Erythroblast (primary cell): ENCODE results near the gene SYT5.

Source experiments
- GATA1 ChIP-seq: IDR thresholded peaks from 2 replicates; pipeline ENCODE4 v1.6.1; 2011; ENCODE audit warnings: low read depth, mild to moderate bottlenecking, control low read depth, low read length, moderate library complexity
- POLR2A ChIP-seq: IDR thresholded peaks from 2 replicates; pipeline ENCODE4 v1.6.1; 2011; ENCODE audit warnings: mild to moderate bottlenecking, low read length

DNA sequence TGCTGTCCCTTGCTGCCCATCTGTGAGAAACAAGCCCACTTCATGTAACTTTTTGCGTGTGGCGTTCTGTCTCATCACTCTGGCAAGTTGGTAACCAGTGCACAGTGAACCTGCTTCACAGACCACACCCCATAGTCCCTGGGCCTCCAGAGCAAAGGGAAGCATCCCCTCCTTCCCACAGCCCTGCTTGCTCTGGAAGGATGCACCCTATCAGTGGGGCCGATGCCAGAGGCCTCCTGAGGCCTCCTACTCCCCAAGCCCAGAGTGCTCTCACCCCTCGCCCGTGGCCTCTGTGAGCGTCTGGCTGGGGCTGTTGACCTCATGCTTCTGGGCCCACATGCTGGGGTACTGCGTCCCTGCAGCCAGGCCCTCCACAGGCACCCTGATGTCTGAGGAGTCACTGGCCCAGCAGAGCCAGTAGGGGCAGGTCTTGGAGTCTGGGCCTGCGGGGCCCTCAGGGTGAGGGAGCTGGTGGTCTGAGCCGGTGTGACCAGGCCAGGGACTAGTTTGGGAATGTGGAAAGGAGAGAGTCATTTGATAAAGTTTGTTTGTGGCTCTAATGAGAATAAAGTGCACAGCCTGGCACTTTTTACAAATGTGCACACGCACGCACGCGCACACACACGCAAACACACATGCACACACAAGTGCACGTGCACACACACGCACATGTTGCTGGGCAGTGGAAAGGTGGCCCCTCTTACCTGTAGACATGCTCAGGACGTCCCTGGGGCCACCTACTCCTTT lies 43.4 kb upstream of the SYT5 start:
- TF ChIP-seq POLR2A (no peak), GATA1 (no peak)
